SKM-1 (cell line): ENCODE results near the gene BPHL.
A peak's percentile ranks its signal among the peaks of the same experiment; 100 is the strongest.
"Not testable (repeated sequence)": the region's sequence is repeated elsewhere in the genome, so short reads cannot be mapped to it uniquely, and the experiment has no call there.

ENCODE experiments used
- DNase-seq: peaks from one replicate; lab custom pipeline; 2025; ENCODE audit not compliant: unreplicated experiment; lab: John Stamatoyannopoulos, UW

BPHL gene

GRCh38 chr6:3176562-3177355 is 58.2 kb downstream of the BPHL start:
- DNase-seq = peak; percentile 8

DNA sequence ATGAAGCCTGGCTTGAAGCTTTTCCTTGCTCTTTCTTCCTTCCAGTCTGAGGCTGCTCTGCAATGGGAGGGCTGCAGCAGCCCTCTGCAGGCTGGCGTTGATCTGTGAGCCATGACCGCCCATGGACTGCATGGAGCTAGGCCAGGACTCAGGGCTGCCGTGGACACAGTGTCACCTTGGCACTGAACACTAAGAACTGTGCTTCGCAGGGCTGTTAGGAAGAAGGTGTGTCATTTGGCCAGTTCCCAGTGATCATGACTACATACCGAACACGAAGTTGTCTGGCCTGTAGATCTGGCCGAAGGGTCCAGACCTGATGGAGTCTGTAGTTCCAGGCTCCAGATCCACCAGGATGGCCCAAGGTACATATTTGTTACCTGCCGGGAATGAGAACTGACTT is 60.2 kb downstream of the BPHL start:
- not testable (repeated sequence) for DNase-seq

DNA sequence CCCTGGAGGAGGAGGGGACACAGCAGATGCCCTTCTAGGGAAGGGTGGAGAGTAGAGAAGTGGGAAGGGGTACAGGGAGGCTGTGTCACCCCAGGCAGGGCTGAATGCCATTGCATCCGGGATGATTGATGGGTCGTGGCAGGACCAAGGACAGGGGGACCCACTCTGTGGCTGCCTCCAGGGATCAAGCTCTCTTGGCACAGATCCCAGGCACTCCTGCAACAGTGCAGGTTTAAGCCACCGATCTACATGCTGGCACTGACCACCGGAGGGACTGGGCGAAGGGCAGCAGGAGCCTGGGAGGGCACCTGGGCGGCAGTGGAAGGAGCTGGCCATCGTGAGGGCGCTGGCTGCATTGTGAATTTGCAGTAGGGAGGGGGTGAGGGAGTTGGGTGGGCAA is 61.4 kb downstream of the BPHL start:
- DNase-seq = not testable (repeated sequence)

DNA sequence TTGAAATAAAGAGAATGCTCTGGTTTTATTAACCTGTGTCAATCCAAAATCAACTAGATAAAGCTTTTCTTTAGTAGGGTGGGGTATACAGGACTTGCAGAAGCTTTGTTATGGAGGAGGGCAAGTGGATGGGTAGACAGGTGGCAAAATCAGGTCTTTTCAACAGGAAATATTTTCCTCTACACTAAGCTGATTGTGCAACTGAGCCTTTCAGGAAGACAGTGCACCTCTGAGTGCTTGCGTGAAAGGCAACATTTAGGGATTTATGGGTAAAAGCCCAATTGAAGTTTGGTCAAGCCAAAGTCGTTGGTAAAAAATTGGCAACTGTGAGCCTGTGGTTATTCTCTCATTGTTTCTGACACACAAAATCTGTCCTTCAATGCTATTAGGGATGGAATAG is 62.6 kb downstream of the BPHL start:
- DNase-seq = no peak

- no peak for DNase-seq
Observed at GRCh38 chr6:3183066-3183465, 64.6 kb downstream of the BPHL start.

- DNase-seq = no peak
Observed at GRCh38 chr6:3186974-3187382, 68.5 kb downstream of the BPHL start.

- no peak for DNase-seq
Observed at GRCh38 chr6:3188262-3188661, 69.8 kb downstream of the BPHL start.

GRCh38 chr6:3189192-3189591 is 70.7 kb downstream of the BPHL start:
- DNase-seq = not testable (repeated sequence)

DNA sequence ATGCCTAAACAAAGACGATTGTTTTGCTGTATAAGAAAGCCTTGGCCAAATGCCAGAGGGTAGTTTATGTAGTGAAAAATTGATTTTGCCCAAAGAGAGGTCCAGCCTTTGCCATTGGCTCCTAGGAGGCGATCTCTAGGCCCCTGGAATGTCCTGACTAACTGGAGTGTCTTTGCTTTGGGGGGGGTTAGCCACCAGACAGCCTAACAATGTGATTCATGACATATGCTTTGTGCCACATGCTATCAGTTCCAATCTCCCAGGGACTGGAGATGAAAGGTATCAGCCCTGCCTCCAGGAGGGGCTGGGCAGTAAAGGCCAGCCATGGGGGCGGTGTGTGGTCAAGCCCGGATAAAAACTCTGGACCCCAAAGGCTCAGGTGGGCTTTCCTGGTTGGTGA is 71.5 kb downstream of the BPHL start:
- DNase-seq = no peak

DNA sequence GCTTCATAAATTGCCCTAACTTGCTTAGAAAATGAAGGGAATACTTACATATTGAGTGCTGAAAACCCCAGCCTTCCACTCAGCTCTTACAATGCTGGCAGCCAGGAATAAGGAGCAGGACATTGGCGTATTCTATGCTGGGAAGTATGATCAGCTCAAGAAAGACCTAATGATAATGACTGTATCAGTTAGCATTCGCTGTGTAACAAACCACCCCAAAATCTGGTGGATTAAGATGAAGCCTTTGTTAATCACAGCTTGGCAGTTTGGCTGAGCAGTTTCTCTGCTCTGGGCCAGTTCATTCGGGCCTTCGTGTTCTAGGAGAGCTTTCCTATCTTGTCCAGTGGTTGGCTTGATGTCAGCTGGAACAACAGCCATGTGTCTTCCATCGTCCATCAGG is 72.3 kb downstream of the BPHL start:
- DNase-seq = no peak

GRCh38 chr6:3193102-3193849 is 74.8 kb downstream of the BPHL start:
- no peak for DNase-seq

- DNase-seq = no peak
Observed at GRCh38 chr6:3194535-3195419, 76.3 kb downstream of the BPHL start.

DNA sequence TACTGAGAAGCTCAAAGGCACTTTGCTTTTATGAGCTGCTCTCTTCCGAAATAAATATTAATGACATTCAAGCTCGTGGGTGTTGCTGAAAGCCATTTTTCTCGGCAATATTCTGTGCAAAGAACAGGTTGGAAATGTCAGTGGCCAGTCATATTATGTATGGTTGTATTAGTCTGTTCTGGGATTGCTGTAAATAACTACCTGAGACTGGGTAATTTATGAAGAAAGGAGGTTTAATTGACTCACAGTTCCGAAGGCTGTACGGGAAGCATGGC is 76.8 kb downstream of the BPHL start:
- DNase-seq = no peak

- no peak for DNase-seq
Observed at GRCh38 chr6:3195695-3196497, 77.4 kb downstream of the BPHL start.

DNA sequence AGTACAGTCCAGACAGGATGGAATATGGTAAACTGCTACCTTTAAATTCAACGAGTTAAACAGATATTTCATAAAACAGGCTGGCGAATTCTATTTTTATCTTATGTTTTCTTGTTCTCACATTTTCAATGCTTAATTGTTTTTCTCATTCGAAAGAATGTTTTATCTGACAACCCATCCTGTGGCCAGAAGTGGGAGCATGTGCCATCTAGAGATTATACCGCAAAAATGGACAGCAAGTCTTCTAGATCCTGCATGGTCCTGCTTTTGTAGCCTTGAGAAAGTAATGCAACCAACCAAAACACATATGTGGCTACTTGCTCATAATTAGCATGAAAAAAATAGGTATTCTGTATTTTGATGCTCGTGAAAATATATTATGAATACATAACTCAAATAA is 78.3 kb downstream of the BPHL start:
- no peak for DNase-seq

DNA sequence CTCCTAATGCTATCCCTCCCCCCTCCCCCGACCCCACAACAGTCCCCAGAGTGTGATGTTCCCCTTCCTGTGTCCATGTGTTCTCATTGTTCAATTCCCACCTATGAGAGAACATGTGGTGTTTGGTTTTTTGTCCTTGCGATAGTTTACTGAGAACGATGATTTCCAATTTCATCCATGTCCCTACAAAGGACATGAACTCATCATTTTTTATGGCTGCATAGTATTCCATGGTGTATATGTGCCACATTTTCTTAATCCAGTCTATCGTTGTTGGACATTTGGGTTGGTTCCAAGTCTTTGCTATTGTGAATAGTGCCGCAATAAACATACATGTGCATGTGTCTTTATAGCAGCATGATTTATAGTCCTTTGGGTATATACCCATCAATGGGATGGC is 79.2 kb downstream of the BPHL start:
- DNase-seq = not testable (repeated sequence)

- DNase-seq = no peak
Observed at GRCh38 chr6:3199382-3199781, 80.9 kb downstream of the BPHL start.

DNA sequence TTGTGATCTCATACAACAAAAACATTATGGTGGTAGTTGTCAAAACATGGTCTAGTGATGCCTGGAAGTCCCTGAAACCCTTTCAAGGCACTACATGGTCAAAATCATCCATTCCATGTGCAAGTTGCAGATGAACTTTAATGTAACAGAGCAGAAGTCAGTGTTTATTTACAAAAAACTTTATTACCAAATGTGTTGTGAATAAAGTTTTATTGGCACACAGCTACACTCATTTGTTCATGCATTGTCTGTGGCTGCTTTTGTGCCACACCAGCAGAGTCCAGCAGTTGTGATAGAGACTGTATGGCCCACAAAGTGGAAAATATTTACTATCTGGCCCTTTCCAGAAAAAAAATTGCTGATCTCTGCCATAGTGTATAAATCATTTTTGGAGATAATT is 82.2 kb downstream of the BPHL start:
- no peak for DNase-seq

DNA sequence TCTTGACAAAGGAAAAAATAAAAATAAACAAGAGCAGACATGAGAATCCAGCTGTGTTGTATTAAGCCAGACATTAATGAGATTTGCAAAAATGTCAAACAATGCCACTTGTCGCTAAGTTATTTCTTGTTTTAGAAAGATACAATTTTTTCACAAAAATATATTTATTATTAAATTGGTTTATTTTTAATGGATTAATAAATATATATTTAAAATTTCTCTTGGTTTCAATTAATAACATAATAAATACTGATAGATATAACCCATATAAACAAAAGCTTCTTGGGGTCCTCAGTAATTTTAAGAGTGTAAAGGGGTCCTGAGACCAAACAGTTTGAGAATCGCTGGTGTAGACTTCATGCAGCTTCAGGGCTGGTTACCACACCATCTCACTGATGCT is 82.9 kb downstream of the BPHL start:
- no peak for DNase-seq
